Left forelimb (tissue), 1 donor: ENCODE data around the gene STX8.
"Not testable (repeated sequence)": the region's sequence is repeated elsewhere in the genome, so short reads cannot be mapped to it uniquely, and the experiment has no call there.

ENCODE experiments used
- DNase-seq: peaks from one replicate; pipeline ENCODE4 v3.0.0-alpha.2; 2018; ENCODE audit warnings: low spot score

STX8 gene

DNA sequence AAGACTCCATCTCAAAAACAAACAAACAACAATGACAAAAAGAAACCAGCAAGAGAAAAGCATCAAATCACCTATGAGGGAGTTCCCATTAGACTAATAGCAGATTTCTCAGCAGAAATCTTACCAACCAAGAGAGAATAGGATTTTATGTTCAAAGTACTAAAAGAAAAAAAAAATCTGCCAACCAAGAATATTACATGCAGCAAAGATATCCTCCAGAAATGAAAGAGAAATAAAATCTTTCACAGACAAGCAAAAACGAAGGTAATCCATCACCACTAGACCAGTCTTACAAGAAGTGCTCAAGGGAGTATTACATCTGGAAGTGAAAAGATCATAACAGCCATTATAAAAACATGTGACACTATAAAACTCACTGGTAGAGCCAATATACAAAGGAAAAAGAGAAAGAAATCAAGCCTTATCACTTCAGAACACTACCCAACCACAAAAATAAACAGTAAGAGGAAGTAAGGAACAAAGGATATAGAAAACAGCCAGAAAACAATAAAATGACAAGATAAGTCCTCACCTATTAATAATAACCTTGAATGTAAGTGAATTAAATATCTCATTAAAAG is 66.3 kb downstream of the STX8 start:
- no peak for DNase-seq

DNA sequence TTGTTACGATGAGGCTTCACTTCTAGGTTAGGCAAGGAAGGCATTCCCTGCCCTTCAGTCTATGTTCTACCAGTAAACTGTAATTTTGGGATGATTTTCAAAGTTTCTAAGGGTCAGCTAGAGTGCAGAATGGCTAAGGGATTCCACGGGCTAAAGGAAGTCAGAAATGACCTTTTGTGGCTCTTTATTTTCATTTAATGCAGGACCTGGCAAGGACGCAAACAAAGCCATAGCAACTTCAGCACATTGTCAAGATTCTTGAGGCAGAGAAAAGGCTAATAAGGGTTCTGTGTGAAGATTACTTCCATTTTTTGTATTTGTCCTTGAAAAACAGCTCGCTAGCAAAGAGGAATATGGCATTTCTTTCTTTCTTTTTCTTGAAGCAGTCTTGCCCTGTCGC is 76.6 kb downstream of the STX8 start:
- DNase-seq: no peak

DNA sequence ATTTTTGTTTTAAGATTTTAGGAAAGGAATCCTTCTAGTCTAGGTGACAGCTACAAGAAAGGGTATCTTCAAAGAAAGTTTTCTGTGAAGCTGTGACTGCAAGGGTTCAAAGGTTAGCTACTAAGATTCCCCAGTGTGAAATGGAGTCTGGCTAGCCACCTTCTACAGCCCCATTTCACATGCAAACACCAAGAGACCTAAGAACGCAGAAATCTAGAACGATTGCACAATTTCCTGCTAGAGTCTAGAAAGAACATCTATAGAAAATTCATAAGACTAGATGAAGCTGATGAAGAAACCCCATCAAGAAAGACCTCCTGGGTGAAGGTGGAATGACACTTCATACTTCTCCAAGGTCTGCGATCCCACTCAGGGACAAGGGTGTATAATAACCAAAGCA is 77.1 kb downstream of the STX8 start:
- DNase-seq: no peak

DNA sequence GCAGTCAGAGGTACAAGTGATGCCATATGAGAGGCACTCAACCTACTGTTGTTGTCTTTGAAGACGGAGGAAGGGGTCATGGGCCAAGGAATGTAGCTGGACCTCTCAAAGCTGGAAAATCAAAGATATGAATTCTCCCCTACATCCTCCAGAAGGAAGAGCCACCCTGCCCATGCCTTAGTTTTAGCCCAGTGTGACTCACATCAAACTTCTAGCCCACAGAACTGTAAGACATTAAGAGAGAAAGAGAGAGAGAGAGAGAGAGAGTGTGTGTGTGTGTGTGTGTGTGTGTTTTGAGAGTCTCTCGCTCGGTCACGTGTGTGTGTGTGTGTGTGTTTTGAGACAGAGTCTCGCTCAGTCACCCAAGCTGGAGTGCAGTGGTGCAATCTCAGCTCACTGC is 87.1 kb downstream of the STX8 start:
- no peak for DNase-seq

DNA sequence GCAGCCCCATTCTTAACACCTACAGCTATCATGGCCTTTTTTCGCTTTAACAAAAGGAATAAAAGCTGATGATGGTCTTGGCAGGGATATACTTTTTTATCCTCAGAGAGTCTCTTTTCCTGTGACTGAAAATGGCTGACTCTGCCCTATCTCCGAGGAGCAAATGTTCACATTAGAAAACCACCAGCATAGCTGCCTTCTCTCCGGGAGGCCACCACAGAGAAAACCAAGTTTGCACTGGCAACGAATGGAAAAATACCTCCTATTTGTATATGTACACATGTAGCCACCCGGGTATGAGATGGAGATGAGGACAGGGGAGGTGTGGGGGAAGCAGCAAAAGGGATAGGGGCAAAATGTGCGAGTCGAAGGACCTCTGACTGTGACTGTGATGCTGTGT is 88.2 kb downstream of the STX8 start:
- DNase-seq: no peak

GRCh38 chr17:9484789-9485188 is 90.8 kb downstream of the STX8 start:
- no peak for DNase-seq

DNA sequence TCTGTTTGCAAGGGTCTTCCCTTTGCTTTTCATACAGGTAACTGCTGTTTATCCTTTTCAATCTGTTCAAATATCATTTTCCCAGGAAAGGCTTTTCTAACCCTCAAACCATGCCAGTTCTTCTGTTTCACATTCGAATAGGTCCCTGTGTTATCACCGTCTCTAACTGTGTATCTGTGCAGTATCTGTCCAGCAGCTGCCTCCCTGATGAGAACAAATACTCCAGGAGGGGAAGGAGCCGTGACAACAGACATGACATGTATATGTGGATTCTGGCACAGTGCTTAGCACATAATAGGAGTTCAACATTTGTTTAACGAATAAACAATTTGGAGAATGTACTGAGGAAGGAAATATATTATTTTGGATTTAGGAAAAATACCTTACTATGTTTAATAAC is 95.7 kb downstream of the STX8 start:
- DNase-seq: no peak

- DNase-seq: no peak
These were observed 96.7 kb downstream of the STX8 start for GRCh38 chr17:9478889-9479288.

DNA sequence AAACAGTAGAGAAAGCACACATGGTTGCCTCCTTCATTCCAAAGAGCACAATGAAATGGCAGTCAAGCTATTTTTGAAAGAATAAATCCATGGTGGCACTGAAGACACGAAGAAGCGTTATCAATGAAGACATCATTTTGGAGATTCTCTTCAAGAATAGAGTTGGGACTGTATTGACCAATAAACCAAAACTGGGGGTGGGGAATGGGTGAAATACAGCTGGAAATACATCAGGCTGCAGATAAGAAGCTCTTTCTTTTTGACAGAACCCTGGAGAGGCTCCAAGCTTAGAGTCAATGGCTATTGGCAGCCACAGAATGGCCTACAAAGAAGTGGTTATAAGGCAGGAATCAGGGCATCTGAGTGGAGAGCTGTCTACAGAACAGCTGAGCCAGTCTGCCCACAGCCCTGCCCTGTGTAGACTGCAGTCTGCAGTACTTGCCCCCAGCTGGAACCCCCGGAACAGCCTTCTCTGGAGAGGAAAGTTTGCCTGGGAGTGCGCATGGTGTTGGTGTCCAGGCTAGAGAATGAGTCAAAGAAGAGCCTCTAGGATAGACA is 100.4 kb downstream of the STX8 start:
- no peak for DNase-seq

DNA sequence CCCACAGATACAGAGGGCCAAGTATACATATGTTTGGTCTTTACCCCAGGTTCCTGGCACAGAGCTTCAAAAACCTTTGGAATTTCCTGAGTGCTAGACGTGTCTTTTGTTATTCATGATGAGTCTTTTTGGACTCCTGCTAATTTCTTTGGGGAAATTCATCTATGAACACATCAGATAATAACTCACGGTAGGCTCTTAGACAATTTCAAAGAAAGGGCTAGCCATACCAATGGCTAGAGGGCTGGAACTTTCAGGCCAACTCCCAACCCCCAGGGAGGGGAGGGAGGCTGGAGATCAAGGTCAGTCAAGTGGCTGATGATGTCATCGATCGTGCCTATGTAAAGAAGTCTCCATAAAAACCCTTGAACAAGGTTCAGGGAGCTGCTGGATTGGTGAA is 101.9 kb downstream of the STX8 start:
- no peak for DNase-seq

- DNase-seq: no peak
These were observed 103.1 kb downstream of the STX8 start for GRCh38 chr17:9472541-9472940.

GRCh38 chr17:9472094-9472493 is 103.5 kb downstream of the STX8 start:
- no peak for DNase-seq

DNA sequence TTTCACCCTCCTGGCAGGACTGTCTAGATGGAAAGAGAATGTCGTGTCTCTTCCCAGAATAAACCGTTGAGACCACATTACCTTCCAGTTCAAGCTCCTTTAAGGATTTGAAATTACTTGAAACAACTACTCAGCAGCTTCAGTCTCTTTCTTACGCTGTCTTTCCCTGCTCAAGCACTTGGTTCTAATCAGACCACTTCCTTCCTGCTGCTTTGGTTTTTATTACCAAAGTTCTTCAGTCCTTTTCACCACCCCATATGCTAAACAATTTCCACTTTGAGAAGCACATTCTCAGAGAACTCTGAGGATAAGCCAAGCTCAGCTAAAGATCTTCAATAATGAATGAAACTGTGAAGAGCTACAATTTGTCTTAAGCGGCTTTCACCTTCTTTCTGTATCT is 105.4 kb downstream of the STX8 start:
- no peak for DNase-seq

- DNase-seq: no peak
These were observed 106.7 kb downstream of the STX8 start for GRCh38 chr17:9468937-9469336.

GRCh38 chr17:9468532-9468931 is 107.1 kb downstream of the STX8 start:
- DNase-seq: no peak

GRCh38 chr17:9467518-9467917 is 108.1 kb downstream of the STX8 start:
- DNase-seq: no peak

- no peak for DNase-seq
These were observed 110.3 kb downstream of the STX8 start for GRCh38 chr17:9465210-9465921.

- DNase-seq: no peak
These were observed 118.6 kb downstream of the STX8 start for GRCh38 chr17:9457005-9457404.

- DNase-seq: no peak
These were observed 119.3 kb downstream of the STX8 start for GRCh38 chr17:9456330-9456729.

GRCh38 chr17:9451934-9452333 is 123.7 kb downstream of the STX8 start:
- no peak for DNase-seq

GRCh38 chr17:9447298-9447697 is 128.3 kb downstream of the STX8 start:
- not testable (repeated sequence) for DNase-seq

- no peak for DNase-seq
These were observed 129.1 kb downstream of the STX8 start for GRCh38 chr17:9446528-9446927.

DNA sequence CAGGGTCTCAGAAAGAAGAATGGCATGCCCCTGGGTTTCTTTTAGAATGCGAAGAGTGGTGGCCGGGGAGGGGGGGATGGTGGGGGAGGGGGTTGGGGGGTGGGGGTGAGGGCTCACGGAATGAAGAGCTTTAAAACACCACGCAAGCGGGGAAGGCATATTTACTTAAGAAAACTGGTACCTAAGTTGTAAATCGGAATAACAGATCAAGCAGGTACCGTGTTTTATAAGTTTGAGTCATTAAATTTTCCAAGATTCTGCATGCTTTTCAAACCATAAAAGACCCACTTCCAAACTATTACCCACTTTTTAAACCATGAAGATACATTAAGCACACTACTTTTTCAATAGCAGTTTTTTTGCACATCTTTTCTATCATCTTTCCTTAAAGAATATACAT is 130.2 kb downstream of the STX8 start:
- no peak for DNase-seq

DNA sequence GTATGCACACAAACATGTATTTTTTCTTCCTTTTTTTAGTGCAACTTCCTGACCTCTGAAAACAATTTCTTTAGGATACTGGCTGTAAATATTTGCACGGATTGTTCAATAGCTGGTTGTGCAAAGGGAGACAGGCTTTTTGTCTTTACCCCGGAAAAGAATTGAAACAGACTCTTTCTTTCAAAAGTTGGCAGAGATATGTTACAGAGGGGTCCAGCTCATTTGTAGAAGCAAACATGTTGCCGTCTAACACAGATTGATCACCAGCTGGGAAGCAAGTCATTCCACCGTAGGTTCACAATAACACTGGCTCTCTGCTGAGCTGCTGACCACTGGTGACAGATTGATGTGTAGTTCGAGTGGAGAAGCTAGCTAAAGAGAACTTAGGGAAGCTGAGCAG is 130.9 kb downstream of the STX8 start:
- no peak for DNase-seq
